Stimulated activated CD4-positive, alpha-beta T cell treated with anti-CD3 and anti-CD28 coated beads, Interleukin-15, amount 100 ng/mL, for 1 hour (primary cell): ENCODE data around the gene ACD.

Source experiments
- DNase-seq, 2 donors: peaks; one replicate each; pipeline ENCODE4 v3.0.0-alpha.2; 2020; ENCODE audit warnings: low read depth in 1 of 2, low spot score in 1 of 2

ACD gene

DNA sequence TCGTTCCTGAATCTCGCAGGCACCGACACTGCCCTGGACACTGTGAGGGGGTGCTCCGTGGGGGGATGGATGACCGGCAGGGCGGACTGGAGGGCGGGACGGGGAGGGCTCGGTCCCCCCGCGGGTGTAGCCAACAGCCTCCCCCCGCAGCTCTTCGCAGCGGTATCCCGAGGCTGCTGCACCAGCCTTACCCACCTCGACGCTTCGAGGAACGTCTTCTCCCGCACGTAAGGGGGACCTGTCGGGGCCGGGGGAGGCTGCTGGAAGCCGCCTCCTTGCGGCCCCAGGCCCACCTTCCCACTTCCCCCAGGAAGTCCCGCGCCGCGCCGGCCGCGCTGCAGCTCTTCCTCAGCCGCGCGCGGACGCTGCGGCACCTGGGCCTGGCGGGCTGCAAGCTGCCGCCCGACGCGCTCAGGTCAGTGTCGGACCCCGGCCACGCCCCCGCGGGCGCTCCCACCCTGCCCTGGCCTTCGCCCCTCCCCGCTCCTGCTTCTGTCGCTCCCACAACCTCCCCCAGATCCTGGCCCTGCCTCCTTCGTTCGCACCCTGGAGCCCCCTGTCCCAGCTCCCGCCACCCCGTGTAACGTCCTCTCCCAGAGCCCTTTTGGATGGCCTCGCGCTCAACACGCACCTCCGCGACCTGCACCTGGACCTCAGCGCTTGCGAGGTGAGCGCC lies 11.8 kb downstream of the ACD start:
- DNase-seq = no peak

DNA sequence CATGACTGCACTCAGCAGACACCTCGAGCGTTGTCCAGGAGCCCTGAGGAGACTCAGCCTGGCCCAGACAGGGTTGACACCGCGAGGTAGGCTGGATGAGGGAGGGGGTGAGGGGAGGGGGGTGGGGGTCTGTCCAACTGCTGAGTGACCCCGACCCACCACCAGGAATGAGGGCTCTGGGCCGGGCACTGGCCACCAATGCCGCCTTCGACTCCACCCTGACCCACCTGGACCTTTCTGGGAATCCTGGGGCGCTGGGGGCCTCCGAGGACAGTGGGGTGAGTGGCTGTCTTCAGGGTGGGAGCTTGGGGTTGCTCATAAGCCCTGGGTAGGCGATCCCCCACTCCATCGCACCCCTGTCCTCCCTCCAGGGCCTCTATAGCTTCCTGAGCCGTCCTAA lies 12.4 kb downstream of the ACD start:
- no peak for DNase-seq

DNA sequence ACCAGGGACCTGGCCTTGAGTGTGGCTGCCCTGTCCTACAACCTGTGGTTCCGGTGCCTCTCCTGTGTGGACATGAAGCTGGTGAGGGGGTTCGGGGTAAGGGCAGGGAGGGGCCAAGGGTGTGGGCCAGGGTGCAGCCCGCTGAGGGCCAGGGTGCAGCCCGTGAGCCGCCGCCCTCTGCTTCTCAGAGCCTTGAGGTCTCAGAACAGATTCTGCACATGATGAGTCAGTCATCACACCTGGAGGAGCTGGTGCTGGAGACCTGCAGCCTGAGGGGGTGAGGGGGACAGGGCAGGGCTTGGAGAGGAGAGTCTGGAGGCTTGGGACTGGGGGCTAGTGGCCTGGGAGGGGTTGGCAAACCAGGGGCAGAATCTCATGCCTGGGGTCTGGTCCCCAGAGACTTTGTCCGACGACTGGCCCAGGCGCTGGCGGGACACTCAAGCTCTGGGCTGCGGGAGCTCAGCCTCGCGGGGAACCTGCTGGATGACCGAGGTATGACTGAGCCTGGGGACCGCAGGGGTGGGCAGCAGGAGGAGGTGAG lies 12.9 kb downstream of the ACD start:
- DNase-seq = no peak

DNA sequence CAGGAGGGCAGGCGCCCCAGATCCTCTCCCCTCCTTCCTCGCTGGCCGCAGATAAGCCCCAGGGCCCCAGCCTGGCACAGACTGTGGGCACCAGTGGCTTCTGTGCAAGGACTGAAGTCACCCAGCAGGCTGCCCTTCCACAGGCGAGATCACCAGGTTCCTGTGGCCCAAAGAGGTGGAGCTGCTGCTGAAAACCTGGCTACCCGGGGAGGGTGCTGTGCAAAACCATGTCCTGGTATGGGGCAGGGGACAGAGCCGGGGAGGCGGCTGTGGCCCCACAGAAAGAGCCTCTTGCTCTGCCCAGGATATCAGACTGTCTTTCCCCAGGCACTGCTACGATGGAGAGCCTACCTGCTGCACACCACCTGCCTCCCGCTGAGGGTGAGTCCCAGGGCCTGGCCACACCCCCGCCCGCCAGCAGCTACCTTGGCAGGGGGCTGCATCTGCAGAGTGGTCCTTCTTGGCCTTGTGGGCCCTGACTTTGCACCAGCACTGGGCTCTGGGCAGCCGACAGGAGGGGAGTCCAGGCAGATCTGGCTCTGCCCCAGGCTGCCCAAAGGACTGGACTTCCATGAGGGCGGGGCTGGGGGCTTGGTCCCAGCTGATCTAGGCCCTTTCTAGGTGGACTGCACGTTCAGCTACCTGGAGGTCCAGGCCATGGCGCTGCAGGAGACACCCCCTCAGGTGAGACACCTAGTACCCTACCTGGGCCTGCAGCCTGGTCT lies 14.5 kb downstream of the ACD start:
- DNase-seq = no peak

DNA sequence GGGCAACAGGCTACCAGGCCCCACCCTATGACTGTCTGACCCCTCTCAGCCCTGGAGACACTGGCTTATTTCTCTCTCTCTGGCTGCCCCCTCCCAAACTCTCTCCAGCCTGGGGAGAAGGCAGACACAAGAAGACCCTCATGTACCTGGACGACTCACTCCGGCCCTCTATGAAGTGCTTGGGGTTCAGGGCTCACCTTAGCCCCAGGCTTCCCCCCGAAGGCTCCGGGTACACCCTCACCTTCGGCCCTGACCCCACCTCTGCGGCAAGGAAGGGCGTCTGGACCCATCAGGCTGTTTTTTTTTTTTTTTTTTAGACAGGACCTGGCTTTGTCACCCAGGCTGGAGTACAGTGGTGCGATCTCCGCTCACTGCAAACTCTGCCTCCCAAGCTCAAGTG lies 16.0 kb downstream of the ACD start:
- no peak for DNase-seq

DNA sequence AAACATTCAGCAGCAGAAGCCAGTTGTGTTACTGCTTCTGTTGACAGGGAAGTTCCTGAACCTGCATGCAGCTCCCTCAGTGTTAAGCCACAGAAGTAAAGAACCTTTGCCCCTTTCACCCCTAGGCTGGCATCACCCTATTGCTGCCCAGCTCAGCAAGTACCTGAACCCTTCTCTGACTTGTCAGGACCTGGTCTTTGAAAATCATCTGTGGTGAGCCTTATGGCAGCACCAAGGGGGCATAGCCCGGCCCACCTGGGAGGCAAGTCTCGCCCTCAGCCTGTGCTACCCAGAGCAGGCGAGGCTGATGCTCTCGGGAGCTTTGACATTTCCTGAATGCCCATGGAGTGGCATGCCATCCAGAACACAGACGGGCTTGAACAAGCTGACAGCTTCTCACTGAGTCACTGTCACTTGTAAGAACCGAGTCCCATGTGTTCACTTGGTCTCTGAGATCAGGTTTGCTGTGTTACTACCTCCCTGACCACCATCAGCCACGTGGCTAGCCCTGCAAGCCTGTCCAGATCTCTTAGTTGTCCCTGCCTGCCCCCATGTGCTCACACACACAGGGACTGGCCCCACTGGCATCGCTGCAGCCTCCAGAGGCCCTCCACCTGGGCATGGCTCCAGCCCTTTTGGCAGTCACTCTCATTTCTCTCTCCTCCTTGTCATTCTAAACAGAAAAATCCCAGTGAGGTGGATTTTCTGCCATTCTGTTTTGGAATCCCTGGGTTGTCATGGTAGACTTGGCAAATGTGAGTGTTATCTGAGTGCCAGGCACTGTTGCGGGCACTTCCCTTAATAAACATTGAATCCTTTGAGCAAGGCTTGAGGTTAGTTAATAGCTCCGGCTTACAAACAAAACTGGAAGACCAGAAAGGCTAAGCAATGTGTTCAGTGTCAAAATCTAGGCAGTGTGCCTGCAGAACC lies 18.0 kb downstream of the ACD start:
- DNase-seq = no peak

DNA sequence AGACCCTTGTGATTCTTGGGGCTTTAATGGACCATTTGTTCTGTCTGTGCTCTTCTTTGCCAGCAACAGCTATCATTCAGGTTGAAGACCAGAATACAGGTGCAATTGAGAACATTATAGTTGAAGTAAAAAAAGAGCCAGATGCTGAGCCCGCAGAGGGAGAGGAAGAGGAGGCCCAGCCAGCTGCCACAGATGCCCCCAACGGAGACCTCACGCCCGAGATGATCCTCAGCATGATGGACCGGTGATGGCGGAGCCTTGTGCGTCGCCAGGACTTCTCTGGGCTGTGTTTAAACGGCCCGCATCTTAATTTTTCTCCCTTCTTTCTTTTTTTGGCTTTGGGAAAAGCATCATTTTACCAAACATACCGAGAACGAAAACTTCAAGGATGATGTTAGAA lies 22.4 kb downstream of the ACD start:
- no peak for DNase-seq

DNA sequence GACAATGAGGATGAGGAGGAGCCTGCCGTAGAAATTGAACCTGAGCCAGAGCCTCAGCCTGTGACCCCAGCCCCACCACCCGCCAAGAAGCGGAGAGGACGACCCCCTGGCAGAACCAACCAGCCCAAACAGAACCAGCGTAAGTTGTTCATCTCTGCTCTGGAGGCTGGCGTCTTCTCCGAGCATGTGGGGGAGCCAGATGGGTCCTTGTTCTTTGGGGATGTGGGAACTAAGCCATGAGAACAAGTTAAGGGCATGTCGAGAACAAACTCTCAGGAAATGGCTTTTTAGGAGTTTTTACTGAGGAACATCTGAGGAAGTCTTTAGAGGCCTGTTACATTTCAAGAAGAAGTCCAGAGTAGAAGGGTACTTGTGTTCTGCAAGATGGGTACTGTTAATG lies 23.3 kb downstream of the ACD start:
- DNase-seq = no peak

DNA sequence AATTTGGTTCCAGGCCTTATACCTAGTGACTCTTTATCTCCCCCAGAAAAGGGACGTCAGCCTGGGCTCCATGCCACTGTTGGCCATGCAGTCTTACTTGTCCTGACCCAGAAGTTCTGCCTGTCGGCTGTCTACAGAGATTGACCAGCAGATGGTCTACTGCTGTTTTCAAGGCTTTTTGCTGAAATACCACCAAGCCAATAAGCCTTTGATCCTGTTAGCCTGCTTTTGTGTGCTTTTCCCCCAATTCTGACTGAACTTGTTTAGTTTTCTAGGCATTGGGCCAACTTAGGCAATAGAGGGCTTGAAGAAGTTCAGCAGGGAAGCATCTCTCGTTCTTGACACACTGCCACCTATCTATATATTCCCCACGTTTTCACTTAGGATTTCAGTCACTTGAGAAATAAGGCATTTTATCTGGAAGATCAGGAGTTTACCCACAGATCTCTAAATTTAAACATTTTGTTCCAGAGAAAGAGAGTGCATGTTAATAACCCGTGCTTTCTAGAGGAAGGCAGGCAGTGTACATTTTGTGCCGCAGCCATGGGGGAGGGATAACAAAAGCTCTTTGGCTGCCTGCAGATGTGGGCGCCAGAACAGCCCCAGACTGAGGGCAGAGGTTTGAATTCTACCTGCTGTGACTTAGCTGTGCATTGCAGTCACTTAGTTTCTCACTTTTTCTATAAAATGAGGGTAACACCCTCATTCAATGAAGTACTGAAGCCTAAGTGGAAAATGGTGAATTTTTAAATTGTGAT lies 27.5 kb downstream of the ACD start:
- no peak for DNase-seq

DNA sequence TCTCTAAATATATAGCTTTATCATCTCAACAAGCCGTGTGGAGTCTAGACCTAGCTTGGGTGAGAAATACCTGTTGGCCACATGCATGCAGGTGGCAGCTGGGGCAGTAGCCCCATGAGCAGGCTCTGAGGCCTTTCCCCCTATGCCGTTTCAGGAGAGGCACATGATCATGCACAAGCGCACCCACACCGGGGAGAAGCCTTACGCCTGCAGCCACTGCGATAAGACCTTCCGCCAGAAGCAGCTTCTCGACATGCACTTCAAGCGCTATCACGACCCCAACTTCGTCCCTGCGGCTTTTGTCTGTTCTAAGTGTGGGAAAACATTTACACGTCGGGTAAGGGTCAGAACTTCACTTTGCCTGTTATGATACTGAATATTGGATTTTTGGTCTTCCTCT lies 31.8 kb downstream of the ACD start:
- no peak for DNase-seq

DNA sequence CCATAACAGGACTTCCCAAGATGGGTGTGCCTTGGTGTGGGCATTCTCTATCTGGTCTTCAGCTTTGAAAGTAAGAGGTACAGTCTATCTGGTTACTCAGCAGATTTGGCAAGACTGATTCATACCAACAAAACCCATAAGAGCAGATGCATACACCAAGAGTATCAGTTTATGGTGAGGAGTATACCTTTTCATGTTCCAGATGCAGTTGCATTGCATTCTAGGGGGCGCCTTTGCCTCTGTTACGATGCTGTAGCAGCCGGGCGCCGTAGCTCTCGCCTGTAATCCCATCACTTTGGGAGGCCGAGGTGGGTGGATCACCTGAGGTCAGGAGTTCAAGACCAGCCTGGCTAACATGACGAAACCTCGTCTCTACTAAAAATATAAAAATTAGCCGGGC lies 46.3 kb downstream of the ACD start:
- no peak for DNase-seq

DNA sequence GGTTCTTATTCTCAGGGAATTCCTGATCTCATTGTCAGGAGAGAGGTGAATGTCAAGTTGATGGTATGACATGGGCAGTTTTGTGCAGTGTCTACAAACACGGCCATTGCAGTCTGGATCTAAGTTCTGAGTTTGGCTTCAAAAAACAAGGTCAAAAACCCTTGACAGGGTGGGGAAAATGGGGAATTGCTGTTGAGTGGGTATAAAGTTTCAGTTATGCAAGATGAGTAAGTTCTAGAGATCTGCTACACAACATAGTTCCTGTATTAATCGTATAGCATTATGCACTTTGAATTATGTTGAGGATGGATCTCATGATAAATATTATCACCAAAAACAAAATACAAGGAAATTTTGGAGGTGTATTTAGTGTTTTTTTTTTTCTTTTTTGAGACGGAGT lies 51.7 kb downstream of the ACD start:
- DNase-seq = no peak
